SK-N-SH (cell line): ENCODE measurements around the gene AJUBA. TPM values are rescaled to one million over a fixed set of nuclear protein-coding genes. Genes with fewer than 3 reads are reported as not detected.

Experiments used
- CTCF ChIA-PET: fragments of 300-600, 350-600 bp; formaldehyde crosslinking; extraction: SDS; loops from one replicate; lab custom pipeline; 2021; lab: Yijun Ruan, JAX
- POLR2A ChIA-PET: fragments of 350-600 bp; sonication (Branson Sonifier 250); formaldehyde crosslinking; extraction: SDS; loops from one replicate; lab custom pipeline; 2020; ENCODE audit warnings: antibody characterized with exemption, inconsistent platforms; lab: Yijun Ruan, JAX
- DNase-seq: peaks from one replicate; pipeline ENCODE4 v3.0.0; 2012
- H2AFZ ChIP-seq: fragments of 200-600 bp; sonication (generic); 2 replicates; pipeline ENCODE4 v1.8.1; 2016; ENCODE audit warnings: antibody characterized with exemption, mild to moderate bottlenecking, low read depth
- H3F3A ChIP-seq: fragments of 200-600 bp; sonication (generic); replicated peaks from 2 replicates; pipeline ENCODE3; 2016; ENCODE audit warnings: antibody characterized with exemption, mild to moderate bottlenecking; ENCODE audit not compliant: insufficient read depth
- H3K27ac ChIP-seq, 2 experiments: fragments of 200-500 bp in 1 of 2; fragments of 200-600 bp in 1 of 2; sonication (Bioruptor generic) in 1 of 2; sonication (generic), shearing (Covaris generic) in 1 of 2; 2 replicates each; pipeline versions ENCODE4 v1.5.1 to v1.6.1; 2014 to 2016; ENCODE audit warnings: low read depth in 2 of 2, inconsistent platforms in 1 of 2, low read length in 1 of 2, mild to moderate bottlenecking in 1 of 2, mixed read lengths in 1 of 2
- H3K27me3 ChIP-seq: fragments of 200-600 bp; sonication (generic), shearing (Covaris generic); 2 replicates; pipeline ENCODE4 v1.6.1; 2016; ENCODE audit warnings: mixed run types; ENCODE audit not compliant: insufficient read depth
- H3K36me3 ChIP-seq, 2 experiments: fragments of 200-500 bp in 1 of 2; fragments of 200-600 bp in 1 of 2; sonication (Bioruptor generic) in 1 of 2; sonication (generic) in 1 of 2; replicated peaks in 1 of 2; 2 replicates each; pipeline versions ENCODE3 to v1.5.1; 2014 to 2016; ENCODE audit warnings: low read length in 1 of 2, mild to moderate bottlenecking in 1 of 2; ENCODE audit not compliant: insufficient read depth in 2 of 2, control insufficient read depth in 1 of 2
- H3K4me1 ChIP-seq, 2 experiments: fragments of 200-500 bp in 1 of 2; fragments of 200-600 bp in 1 of 2; sonication (Bioruptor generic) in 1 of 2; sonication (generic), shearing (Covaris generic) in 1 of 2; 2 replicates each; pipeline versions ENCODE4 v1.5.1 to v1.6.1; 2014 to 2016; ENCODE audit warnings: low read depth in 1 of 2, low read length in 1 of 2, mixed run types in 1 of 2; ENCODE audit not compliant: insufficient read depth in 2 of 2, control insufficient read depth in 1 of 2
- H3K4me2 ChIP-seq: fragments of 200-600 bp; sonication (generic), shearing (Covaris generic); 2 replicates; pipeline ENCODE4 v1.6.1; 2017; ENCODE audit warnings: mixed run types
- H3K4me3 ChIP-seq, 2 experiments: fragments of 200-500 bp in 1 of 2; fragments of 200-600 bp in 1 of 2; sonication (Bioruptor generic) in 1 of 2; sonication (generic), shearing (Covaris generic) in 1 of 2; 2 replicates each; pipeline versions ENCODE4 v1.5.1 to v1.8.1; 2014 to 2016; ENCODE audit warnings: low read depth in 2 of 2, inconsistent platforms in 1 of 2, low read length in 1 of 2, mild to moderate bottlenecking in 1 of 2, mixed read lengths in 1 of 2, moderate library complexity in 1 of 2
- H3K79me2 ChIP-seq: fragments of 200-600 bp; sonication (generic); 2 replicates; pipeline ENCODE4 v1.8.1; 2017; ENCODE audit warnings: mild to moderate bottlenecking; ENCODE audit not compliant: insufficient read depth
- H3K9ac ChIP-seq: fragments of 200-600 bp; sonication (generic); 2 replicates; pipeline ENCODE4 v1.6.1; 2017; ENCODE audit warnings: mixed run types
- H3K9me2 ChIP-seq: fragments of 200-600 bp; sonication (generic); 2 replicates; pipeline ENCODE4 v1.6.1; 2017; ENCODE audit warnings: mixed run types
- H3K9me3 ChIP-seq: fragments of 200-600 bp; sonication (generic); 2 replicates; pipeline ENCODE4 v1.6.1; 2017; ENCODE audit warnings: mixed run types, mild to moderate bottlenecking, moderate library complexity
- H4K20me1 ChIP-seq: fragments of 200-600 bp; sonication (generic); 2 replicates; pipeline ENCODE4 v1.6.1; 2017; ENCODE audit warnings: mild to moderate bottlenecking, mixed run types; ENCODE audit not compliant: insufficient read depth
- GABPA ChIP-seq: IDR thresholded peaks from 2 replicates; pipeline ENCODE4 v1.4.0; 2012; ENCODE audit warnings: low read depth, mild to moderate bottlenecking
- MAX ChIP-seq: IDR thresholded peaks from 2 replicates; pipeline ENCODE4 v1.4.0; 2012; ENCODE audit warnings: low read depth
- MXI1 ChIP-seq: IDR thresholded peaks from 2 replicates; pipeline ENCODE4 v1.6.1; 2012; ENCODE audit warnings: mild to moderate bottlenecking, low read depth, low read length, improper control_type of control experiment
- NFIC ChIP-seq: IDR thresholded peaks from 2 replicates; pipeline ENCODE4 v1.4.0; 2012; ENCODE audit warnings: borderline replicate concordance
- POLR2AphosphoS5 ChIP-seq: IDR thresholded peaks from 2 replicates; pipeline ENCODE4 v1.6.1; 2012; ENCODE audit warnings: low read depth, low read length
- RCOR1 ChIP-seq: fragments of 150-350 bp; IDR thresholded peaks from 2 replicates; pipeline ENCODE4 v1.6.1; 2017; ENCODE audit warnings: antibody characterized with exemption, low read length
- RFX5 ChIP-seq: IDR thresholded peaks from 2 replicates; pipeline ENCODE4 v1.6.1; 2012; ENCODE audit warnings: mild to moderate bottlenecking, improper control_type of control experiment, low read length
- SIN3A ChIP-seq: IDR thresholded peaks from 2 replicates; pipeline ENCODE4 v1.6.1; 2012; ENCODE audit warnings: low read depth, mild to moderate bottlenecking, low read length, moderate library complexity, borderline replicate concordance
- TAF1 ChIP-seq: IDR thresholded peaks from 2 replicates; pipeline ENCODE4 v1.6.1; 2012; ENCODE audit warnings: low read depth, mild to moderate bottlenecking, low read length, moderate library complexity, borderline replicate concordance
- TEAD4 ChIP-seq: IDR thresholded peaks from 2 replicates; pipeline ENCODE4 v1.4.0; 2012; ENCODE audit warnings: mild to moderate bottlenecking, borderline replicate concordance; ENCODE audit not compliant: insufficient read depth
- USF2 ChIP-seq: fragments of 150-350 bp; IDR thresholded peaks from 2 replicates; pipeline ENCODE4 v1.6.1; 2017; ENCODE audit warnings: antibody characterized with exemption, low read length, low read depth, borderline replicate concordance
- ZBTB33 ChIP-seq: IDR thresholded peaks from 2 replicates; pipeline ENCODE4 v1.4.0; 2012; ENCODE audit warnings: low read depth, borderline replicate concordance
- WGBS: methylation state at CpG from one replicate; pipeline ENCODE4 v1.1.6; 2017; ENCODE audit warnings: low lambda C conversion rate; 5-methylcytosine and 5-hydroxymethylcytosine counted together
- polyA plus RNA-seq, 3 experiments: library from polyadenylated mRNA; depleted of rRNA; stranded (reverse); fragments of >200 nt; gene quantifications; 2 replicates each; pipeline ENCODE4 v1.2.3, GENCODE V29; 2012
- TF ChIP-seq, protein P1 (sequence below): IDR thresholded peaks from 2 replicates; pipeline ENCODE4; 2012

AJUBA gene
- polyA plus RNA-seq, 1 of the 3 experiments (the other 2 are of a cell fraction), result 24.4 TPM

- Histone ChIP-seq H3K27ac (peak overlapping the region; percentile 48 to 58; a peak in 3 of 4 replicates), H3K4me3 (peak overlapping the region; percentile 82 to 88), H3K4me2 (peak overlapping the region; percentile 94), H3K9me3 (no peaks in the 10 kb centered on the region), H3F3A (peaks cover 23% of the 10 kb centered on the region), H3K36me3 (peaks cover 0 to 7% of the 10 kb centered on the region in 2 experiments), H3K4me1 (peaks cover 39 to 49% of the 10 kb centered on the region in 2 experiments), H2AFZ (no peak overlapping the region), H3K9ac (peak overlapping the region; percentile 87), H3K79me2 (peaks cover 56% of the 10 kb centered on the region), H4K20me1 (no peaks in the 10 kb centered on the region), H3K9me2 (no peaks in the 10 kb centered on the region), H3K27me3 (no peaks in the 10 kb centered on the region)
- POLR2A ChIA-PET, result interaction anchor here (0.7 to 1.4 kb wide), 2 partner anchors 14 to 74 kb away, joined by 3 read pairs; no protein-coding TSS in a partner anchor
- 6% methylated on average over 33 of the region's 76 CpGs for WGBS
- CTCF ChIA-PET, result interaction anchor here (0.7 to 34.9 kb wide), 17 partner anchors 6 to 411 kb away, joined by 3 to 1566 read pairs (median 4); partner anchors contain the start of genes CDH24, PRMT5 and PSMB11
- peak; percentile 70 for DNase-seq
- no peak for TF ChIP-seq GABPA
- no peak for TF ChIP-seq RCOR1
- no peak for TF ChIP-seq RFX5
- TF ChIP-seq NFIC, result no peak
- TF ChIP-seq MXI1, result no peak
- TF ChIP-seq, protein P1, sequence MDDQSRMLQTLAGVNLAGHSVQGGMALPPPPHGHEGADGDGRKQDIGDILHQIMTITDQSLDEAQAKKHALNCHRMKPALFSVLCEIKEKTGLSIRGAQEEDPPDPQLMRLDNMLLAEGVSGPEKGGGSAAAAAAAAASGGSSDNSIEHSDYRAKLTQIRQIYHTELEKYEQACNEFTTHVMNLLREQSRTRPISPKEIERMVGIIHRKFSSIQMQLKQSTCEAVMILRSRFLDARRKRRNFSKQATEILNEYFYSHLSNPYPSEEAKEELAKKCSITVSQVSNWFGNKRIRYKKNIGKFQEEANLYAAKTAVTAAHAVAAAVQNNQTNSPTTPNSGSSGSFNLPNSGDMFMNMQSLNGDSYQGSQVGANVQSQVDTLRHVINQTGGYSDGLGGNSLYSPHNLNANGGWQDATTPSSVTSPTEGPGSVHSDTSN, result no peak
- no peak for TF ChIP-seq USF2
- peak; percentile 32; the same call in 1 of the 2 replicates for TF ChIP-seq SIN3A
Observed at GRCh38 chr14:22981090-22981875, 1.1 kb downstream of the AJUBA start.

GRCh38 chr14:22980672-22981089, 1.7 kb downstream of the AJUBA start:
- Histone ChIP-seq H3K9me3 (no peaks in the 10 kb centered on the region), H3K4me2 (peak overlapping the region; percentile 94), H4K20me1 (no peaks in the 10 kb centered on the region), H3K27me3 (no peaks in the 10 kb centered on the region), H3K4me1 (peaks cover 41 to 49% of the 10 kb centered on the region in 2 experiments), H3K9me2 (no peaks in the 10 kb centered on the region), H2AFZ (no peak overlapping the region), H3K36me3 (peaks cover 5 to 7% of the 10 kb centered on the region in 2 experiments), H3F3A (peaks cover 23% of the 10 kb centered on the region), H3K27ac (peak overlapping the region; percentile 58 to 92; a peak in 3 of 4 replicates), H3K79me2 (peaks cover 61% of the 10 kb centered on the region), H3K9ac (peak overlapping the region; percentile 87), H3K4me3 (peak overlapping the region; percentile 82 to 88)
- ChIA-PET CTCF (interaction anchor here (0.8 to 34.9 kb wide), 7 partner anchors 6 to 158 kb away, joined by 3 to 1566 read pairs (median 36); partner anchors contain the start of genes CDH24, PRMT5 and PSMB11), POLR2A (no interaction called here)
- TF ChIP-seq TEAD4 (peak; percentile 88), SIN3A (peak; percentile 52; the same call in 1 of the 2 replicates), POLR2AphosphoS5 (peak; percentile 27; the same call in 1 of the 2 replicates), MAX (peak; percentile 8; the same call in 1 of the 2 replicates), TAF1 (no peak), ZBTB33 (no peak)
- DNase-seq, result peak; percentile 43
- 12% methylated on average over 15 of the region's 41 CpGs for WGBS
